ENCODE measurements around the gene SNRPN. TPM values are rescaled to one million over a fixed set of nuclear protein-coding genes. Genes with fewer than 3 reads are reported as not detected.

SNRPN gene
- total RNA-seq, 1 experiment from 2014 or later = 900 TPM

GRCh38 chr15:24955531-24955921 is 739 bp downstream of the SNRPN start:
- peak overlapping the region; percentile 87 for H3K4me2 ChIP-seq (ENCODE audit: insufficient read depth, insufficient read length, low read length)
- H3K9me3 Mint-ChIP-seq = peaks cover 78 to 87% of the 10 kb centered on the region in 2 experiments

More at GRCh38 chr15:24955531-24955921, 739 bp downstream of the SNRPN start:
- Histone ChIP-seq H3K18ac (ENCODE audit: insufficient read length, low read depth, low read length) (peak overlapping the region; percentile 69), H3T11ph (ENCODE audit: low read length) (no peak overlapping the region), H3K4me1 (ENCODE audit: insufficient read depth, low read length) (no peaks in the 10 kb centered on the region; the same call in 1 of the 2 replicates), H2BK15ac (ENCODE audit: low read depth, low read length) (no peak overlapping the region), H2BK12ac (ENCODE audit: insufficient read length, low read depth, low read length) (no peak overlapping the region), H2BK5ac (ENCODE audit: insufficient read length, low read length) (no peak overlapping the region), H3K4ac (ENCODE audit: low read depth, low read length) (no peak overlapping the region; the same call in 1 of the 2 replicates), H2AFZ (ENCODE audit: low read length) (no peak overlapping the region), H3K79me1 (ENCODE audit: insufficient read depth, low read depth, low read length, poor library complexity, severe bottlenecking) (no peaks in the 10 kb centered on the region), H3K79me2 (ENCODE audit: insufficient read depth, low read length) (peaks cover 57% of the 10 kb centered on the region; the same call in 1 of the 2 replicates), H3K23me2 (ENCODE audit: insufficient read length, low read depth, low read length, poor library complexity, severe bottlenecking) (no peaks in the 10 kb centered on the region), H3K9me3 (ENCODE audit: control insufficient read depth, low read depth, low read length) (no peaks in the 10 kb centered on the region), H4K5ac (ENCODE audit: insufficient read length, low read depth, low read length) (peak overlapping the region; percentile 12), H2AK5ac (ENCODE audit: insufficient read length, low read length) (no peak overlapping the region), H3K14ac (ENCODE audit: insufficient read depth, low read length) (peak overlapping the region; percentile 85), H3K56ac (ENCODE audit: insufficient read length, low read depth, low read length) (peak overlapping the region; percentile 34), H4K8ac (replicated peaks; ENCODE audit: insufficient read length, low read depth, low read length) (no peak overlapping the region), H4K91ac (ENCODE audit: insufficient read length, low read depth, low read length) (no peak overlapping the region), H3K23ac (ENCODE audit: insufficient read length, low read depth, low read length) (no peak overlapping the region), H4K20me1 (ENCODE audit: control insufficient read depth, insufficient read depth, insufficient read length) (no peaks in the 10 kb centered on the region), H3K9ac (ENCODE audit: extremely low read depth, insufficient read length, low read length) (peak overlapping the region; percentile 87), H3K27me3 (ENCODE audit: insufficient read depth, low read length) (no peaks in the 10 kb centered on the region), H2BK120ac (ENCODE audit: low read depth, low read length, poor library complexity, severe bottlenecking) (no peak overlapping the region), H3K27ac (ENCODE audit: insufficient read length, low read depth, low read length) (peak overlapping the region; percentile 86), H2BK20ac (ENCODE audit: low read depth, low read length, poor library complexity, severe bottlenecking) (no peak overlapping the region)
- no CpG with 5 or more reads among the region's 31 CpGs for WGBS (ENCODE audit: extremely low coverage, insufficient read length, low lambda C conversion rate)
- H3K27me3 Mint-ChIP-seq (ENCODE audit: low read depth) = no peaks in the 10 kb centered on the region; the same call in 1 of the 2 replicates
- H3K36me3 Mint-ChIP-seq (ENCODE audit: insufficient read depth in 1 of 3, low read depth in 3 of 3) = peaks cover 34 to 53% (median 51%) of the 10 kb centered on the region in 3 experiments
- peak overlapping the region; percentile 93 to 97 for H3K4me3 Mint-ChIP-seq
- peaks cover 26 to 42% of the 10 kb centered on the region in 2 experiments for H3K4me1 Mint-ChIP-seq
- TF ChIP-seq CTCF (conservative IDR thresholded peaks at IDR 0.05) = no peak
- H3K27ac Mint-ChIP-seq = peak overlapping the region; percentile 86 to 97 (median 95)
- no peak for DNase-seq

All from H9 (cell line).